ENCODE data around the gene ANGPTL2. TPM values are rescaled to one million over a fixed set of nuclear protein-coding genes. Genes with fewer than 3 reads are reported as not detected.
"Not testable (repeated sequence)": the region's sequence is repeated elsewhere in the genome, so short reads cannot be mapped to it uniquely, and the experiment has no call there.

Gene ANGPTL2, protein sequence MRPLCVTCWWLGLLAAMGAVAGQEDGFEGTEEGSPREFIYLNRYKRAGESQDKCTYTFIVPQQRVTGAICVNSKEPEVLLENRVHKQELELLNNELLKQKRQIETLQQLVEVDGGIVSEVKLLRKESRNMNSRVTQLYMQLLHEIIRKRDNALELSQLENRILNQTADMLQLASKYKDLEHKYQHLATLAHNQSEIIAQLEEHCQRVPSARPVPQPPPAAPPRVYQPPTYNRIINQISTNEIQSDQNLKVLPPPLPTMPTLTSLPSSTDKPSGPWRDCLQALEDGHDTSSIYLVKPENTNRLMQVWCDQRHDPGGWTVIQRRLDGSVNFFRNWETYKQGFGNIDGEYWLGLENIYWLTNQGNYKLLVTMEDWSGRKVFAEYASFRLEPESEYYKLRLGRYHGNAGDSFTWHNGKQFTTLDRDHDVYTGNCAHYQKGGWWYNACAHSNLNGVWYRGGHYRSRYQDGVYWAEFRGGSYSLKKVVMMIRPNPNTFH
- total RNA-seq (2014; rRNA removed; shearing (Covaris generic)), result 12.4 and 18.6 TPM in 2 replicates

DNA sequence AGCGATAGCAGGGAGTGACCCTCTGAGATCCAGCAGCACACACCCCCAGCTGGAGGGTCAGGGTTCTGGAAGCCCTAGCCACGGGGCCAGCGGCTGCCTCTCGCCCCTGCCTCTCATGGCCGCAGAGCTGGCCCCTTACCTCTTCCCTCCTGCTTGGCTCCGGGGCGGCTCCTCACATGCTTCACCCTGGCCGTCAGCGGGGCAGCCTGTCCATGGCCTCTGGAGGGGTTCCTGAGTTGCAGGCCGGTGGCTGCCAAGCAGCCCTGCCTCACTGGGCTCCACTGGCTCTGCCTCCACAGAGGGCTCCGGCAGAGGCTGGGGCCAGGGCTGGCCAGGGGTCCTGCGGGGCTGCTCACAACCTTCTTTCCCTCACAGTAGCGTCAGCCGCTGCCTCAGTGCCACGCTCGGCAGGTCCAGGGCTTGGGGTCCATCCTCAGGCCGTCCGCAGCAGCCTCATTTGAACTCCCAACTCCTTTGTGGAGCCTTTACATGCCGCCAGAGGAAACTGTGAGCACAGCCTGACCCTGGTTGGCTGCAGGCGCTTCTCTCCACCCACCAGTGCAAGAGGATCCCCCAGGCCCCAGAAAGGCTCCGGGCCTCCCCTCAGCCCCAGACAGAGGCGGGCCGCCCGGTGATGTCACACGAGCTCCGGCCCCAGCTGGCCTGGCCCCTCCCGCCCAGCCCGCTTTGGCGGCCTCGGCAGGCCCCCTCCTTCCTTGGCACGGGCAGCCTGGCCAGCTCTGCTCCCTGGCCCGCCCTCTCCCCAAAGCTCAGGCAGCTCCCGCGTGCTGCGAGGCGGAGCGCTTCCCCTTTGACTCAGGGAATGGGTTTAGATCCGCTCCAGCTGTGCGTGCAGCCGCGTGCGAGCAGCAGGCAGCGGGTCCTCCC is at the start of gene ANGPTL2:
Gene ANGPTL2 (minus strand): TSS at position 460 of the 888 bp plus-strand sequence. CDS start 13,904 bp downstream, outside the sequence.
- DNase-seq (ENCODE audit: low read depth), result peak; percentile 96

DNA sequence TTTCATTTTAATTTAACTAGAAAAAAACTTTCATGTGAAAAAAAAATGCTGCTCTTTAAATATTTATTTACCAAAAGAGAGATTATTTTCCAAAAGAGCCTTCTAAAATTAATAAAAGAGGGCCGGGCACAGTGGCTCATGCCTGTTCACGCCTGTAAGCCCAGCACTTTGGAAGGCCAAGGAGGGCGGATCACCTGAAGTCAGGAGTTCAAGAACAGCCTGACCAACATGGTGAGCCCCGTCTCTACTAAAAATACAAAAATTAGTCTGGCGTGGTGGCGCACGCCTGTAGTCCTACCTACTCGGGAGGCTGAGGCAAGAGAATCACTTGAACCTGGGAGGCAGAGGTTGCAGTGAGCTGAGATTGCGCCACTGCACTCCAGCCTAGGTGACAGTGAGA is 48.9 kb upstream of the ANGPTL2 start:
- not testable (repeated sequence) for DNase-seq (ENCODE audit: low read depth)

DNA sequence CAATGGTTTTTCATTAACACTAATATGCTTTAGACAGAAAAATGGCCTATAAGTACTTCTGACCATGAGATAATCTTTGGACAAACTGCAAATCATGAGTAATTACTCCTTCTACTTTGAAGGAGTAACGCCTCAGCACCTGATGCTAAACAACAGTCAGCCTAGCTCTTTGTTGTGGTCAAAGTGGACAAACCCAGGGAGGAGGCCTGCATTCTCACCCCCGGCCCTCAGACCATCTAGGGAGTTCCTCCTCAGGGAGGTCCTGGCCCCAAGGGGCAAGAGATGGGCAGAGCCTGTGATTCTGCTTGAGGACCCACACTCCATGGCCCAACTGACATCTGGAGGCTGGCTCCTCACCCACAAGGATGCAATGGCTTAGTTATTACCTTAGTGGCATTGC is 48.2 kb upstream of the ANGPTL2 start:
- DNase-seq (ENCODE audit: low read depth), result no peak

DNA sequence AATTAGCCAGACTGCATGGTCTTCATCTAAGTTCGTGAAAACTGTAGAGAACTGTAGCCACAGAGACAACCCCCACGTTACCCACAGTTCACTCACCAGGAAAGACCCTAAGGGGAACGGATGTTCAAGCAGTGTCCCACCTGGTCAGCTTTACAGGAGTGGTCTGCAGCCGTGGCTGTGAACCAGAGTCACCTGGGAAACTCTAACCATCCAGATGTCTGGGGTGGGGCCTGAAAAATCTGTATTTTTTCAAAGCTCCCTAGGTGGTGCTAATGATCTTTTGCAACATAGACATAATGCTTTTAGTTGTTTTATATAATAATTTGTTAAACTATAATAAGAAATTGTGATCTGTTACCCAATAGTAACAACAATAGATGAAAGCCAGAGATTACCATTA is 47.7 kb upstream of the ANGPTL2 start:
- DNase-seq (ENCODE audit: low read depth), result no peak

DNA sequence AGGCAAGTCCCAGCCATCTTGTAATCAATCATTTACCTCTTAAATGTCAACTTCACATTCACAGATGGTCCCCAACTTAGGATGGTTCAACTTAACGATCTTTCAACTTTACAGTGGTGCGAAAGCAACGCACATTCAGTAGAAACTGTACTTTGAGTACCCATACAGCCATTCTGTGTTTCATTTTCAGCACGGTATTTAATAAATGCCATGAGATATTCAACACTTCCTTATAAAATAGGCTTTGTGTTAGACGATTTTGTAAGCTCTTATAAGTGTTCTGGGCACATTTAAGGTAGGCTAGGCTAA is 47.1 kb upstream of the ANGPTL2 start:
- no peak for DNase-seq (ENCODE audit: low read depth)

DNA sequence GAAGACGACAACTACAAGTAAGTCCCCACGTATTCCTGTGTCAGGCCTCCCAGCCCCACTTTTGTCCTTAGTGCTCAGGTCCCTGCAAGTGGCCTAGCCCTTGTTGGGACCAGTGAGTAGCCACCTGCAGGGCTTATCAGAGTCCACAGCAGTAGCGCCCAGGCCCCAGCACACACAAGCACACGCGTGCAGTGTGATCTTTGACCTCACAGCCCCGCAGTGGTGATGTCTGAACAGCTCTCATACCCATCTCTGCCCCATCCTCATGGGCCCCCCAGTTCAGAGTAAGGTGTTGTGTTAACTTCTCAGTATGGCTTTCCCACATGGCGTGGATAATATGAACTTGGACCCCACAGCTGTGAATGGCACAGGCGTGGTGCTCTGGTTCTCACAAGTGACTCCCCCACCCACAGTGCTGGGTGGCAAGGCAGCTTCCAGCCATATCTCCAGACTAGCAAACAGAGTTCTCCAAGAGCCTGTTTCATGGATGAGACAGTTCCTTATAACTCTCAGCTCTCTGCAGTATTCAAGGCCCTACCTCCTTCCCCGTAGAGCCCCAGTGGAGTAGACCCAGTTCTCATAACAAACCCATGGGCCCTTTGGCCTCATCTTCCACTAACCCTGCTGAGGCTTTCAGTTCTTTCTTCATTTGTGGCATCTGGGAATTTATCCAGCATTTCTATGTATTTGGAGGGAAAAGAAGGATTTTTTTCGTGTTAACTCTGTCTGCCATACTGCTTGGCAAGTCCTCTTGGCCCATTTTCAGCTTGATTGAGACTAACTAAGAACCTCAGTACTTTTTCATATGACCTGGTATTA is 46.5 kb upstream of the ANGPTL2 start:
- no peak for DNase-seq (ENCODE audit: low read depth)

DNA sequence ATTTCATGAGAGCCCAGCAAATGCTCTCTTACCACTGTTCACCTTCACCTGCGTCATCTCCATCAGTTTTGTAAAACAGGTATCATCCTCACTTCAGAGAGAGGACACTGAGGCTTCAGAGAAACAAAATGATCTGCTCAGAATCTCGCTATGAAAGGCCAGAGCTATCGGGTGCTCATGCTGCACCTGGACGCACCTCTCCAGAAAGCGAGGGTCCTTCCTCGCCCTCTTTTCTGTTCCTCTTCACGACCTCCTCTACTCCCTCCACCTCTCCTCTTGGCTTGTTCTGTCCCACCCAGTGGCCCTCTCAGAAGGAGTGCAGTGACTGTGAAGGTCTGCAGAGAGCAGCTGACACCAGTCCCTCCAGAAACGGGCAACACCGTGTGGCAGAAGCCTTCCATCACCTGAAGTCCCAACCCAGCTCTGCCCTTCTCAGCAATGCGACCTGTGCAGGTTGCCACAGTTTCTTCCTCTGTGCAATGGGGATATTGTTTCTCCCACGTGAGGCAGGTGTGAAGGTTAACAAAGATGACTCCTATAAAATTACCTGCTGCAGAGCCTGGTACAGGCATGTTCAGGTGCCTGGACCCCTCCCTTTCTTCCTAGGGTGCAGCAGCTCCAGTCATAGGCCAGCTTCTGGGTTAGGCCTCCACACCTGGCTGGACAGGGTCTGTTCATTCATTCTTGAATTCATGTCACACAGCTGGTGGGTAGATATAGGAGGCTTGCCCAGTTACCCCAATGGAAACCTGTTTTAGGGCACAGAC is 45.3 kb upstream of the ANGPTL2 start:
- no peak for DNase-seq (ENCODE audit: low read depth)

DNA sequence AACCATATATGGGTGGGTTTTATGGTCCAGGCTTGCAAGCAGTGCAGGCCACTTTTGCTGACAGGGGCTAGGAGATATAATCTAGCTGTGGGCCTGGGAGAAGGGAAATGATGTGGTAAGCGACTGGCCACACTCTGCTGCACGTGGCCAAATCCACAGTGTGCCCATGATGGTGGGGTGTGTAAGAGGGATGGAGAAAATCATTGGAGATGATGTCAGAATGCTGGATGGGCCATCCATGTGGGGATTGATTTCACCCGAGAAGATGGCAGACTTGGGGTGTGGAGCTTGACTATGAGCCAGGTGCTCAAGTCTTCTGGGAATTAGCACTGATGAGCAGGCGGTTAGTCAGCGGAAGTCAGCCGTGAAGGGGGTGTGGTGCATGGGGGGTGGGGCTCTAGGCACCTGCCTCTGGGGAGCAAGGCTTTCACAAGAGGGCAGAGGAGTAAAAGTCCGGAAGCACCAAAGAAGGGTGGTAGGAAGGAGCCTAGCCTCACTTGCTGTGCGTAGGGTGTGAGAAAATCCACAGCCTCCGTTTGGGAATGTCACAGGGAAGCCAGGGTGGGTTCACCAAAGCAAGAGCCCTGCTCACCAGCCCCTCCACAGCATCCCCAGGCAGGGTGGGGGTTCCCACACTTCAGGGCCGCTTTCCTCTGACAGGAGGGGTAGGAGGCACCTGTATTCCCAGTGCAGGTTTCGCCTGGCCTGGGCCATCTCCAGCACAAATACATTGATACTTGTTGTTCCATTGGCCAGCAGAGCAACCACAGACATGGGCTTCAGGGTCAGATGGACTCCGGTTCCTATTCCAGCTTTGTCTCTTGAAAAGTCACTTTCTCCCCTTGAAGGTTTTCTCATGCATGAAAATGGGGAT is 44.5 kb upstream of the ANGPTL2 start:
- DNase-seq (ENCODE audit: low read depth), result peak; percentile 93

DNA sequence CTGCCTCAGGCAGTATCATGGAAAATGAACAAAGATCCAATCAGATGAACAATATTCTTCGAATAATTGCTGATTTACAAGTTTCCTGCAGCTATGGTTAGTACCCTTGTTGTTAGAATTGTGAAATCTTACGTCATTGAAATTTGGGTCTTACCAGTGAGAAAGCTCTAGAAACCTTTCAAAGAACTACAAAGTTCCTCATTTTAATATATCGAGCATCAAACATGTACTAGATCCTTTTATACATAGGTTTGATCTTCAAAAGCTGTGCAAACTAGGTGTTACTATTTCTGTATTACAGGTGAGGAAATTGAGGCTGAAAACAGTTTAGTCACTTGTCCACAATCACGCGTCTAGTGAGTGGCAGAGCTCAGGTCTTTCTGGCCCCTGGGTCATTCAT is 43.7 kb upstream of the ANGPTL2 start:
- DNase-seq (ENCODE audit: low read depth), result no peak

DNA sequence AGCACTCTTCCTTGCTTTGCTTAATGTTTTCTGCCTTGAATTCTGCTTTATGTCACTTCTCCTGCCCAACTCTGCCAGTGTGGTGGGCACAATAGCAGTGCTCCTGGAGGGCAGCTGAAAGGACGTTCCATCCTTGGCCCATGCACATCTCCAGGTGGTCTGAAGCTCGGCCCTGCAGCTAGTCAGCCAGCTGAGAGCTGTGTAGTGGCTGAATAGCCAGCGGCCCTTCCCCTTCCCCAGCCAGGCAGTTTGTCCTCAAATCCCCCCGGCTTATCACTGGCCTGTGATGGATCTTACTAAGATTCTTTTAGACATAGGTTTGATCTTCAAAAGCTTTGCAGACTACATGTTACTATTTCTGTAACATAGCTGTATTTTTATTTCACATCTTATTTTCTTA is 42.7 kb upstream of the ANGPTL2 start:
- no peak for DNase-seq (ENCODE audit: low read depth)

DNA sequence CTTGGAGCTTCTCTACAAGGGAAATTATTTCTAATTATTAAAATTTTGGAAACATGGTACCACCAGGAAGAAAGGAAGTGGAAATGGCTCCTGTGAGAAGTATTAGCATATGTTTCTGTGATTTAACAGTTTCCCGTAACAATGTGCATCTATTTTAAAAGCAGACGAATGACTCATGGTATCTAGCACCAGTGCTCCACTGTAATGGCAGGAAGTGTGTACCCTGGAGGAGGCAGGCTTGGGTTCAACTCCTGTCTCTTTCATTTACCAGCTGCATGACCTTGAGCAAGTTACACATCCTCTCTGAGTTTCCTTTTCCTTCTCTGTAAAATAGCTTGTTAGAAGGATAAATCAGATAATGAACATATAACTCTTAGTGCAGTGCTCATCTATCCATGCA is 41.0 kb upstream of the ANGPTL2 start:
- peak; percentile 86 for DNase-seq (ENCODE audit: low read depth)

DNA sequence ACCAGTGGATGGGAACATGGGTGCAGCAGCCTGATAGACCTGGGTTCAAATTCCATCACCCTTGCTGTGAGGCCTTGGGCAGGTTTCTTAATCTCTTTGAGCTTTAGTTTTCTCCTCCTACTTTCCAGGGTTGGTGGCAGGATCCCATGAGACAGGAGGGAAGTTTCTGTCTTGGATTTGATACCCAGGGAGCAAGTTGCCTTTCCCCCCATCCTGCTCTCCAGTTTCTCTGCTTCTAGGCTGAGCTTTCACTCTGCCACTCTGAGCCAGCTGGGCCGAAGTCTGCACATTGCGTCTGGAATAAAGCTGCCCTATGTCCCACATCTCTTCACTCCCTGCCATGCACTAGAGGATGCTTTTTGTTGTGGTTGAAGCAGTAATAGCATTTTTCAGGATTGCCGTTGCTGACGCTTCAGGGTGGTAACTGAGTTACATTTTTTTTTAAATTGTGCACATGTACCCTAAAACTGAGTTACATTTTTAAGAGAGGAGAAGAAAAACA is 40.5 kb upstream of the ANGPTL2 start:
- DNase-seq (ENCODE audit: low read depth), result peak; percentile 55

DNA sequence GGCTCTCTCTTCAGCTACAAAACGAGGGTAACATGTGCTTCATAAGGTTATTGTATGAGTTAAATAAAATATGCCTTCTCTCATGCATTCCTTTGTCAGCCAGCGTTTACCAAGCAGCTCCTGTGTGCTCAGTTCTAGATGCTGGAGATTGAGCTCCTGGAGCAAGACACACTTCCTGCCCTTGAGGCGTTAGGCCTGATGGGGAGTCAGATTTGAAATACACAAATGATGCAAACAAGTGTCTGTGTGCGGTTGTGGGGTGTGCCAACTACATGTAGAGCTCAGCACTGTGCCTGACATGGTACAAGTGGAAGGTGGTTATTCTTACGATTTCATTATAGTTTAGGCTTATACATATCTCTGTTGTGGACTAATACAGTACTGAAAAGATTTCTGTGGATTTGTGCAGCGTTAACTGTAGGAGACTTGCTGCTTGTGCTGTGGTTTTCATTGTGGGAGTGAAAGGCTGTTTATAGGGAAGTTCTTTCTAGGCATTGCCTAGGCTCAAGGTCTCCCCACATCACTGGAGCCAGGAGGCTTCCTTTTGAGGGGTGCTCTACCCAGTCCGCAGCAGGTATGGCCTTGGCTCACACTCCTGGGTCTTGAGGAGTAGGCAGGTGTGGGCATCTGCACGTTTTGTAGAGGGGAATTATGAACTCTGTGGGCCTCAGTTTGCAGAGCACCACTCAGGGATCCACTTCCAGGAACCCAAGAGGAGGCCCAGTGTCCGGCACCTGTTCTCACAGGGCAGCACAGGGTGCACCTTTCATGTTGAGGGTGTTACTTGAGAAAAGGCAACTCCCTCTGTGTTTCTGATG is 39.8 kb upstream of the ANGPTL2 start:
- peak; percentile 44 for DNase-seq (ENCODE audit: low read depth)

DNA sequence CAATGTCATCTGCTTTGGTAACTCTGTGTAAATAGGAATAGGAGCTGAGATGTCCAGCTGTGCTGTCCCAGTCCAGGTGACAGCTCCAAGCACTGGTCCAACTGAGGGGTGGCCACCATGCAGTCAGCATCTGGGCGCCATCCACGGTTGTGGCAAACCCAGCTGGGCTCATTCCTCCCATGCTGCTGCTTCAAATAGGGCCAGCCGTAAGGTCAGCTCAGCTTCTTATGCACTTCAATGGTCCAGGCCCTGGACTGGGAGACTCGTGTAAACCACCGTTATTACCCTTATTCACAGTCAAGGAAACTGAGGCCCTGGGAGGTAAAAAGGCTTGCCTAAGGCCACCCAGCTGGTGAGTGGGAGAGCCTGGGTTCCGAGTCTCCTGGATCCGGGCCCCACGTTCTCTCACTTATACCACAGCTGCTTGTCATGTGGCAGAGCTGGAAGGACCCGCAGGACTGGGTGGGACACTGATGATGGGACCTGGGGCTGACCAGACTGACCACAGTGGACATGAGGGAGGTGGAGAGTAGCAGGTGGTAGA is 38.7 kb upstream of the ANGPTL2 start:
- DNase-seq (ENCODE audit: low read depth), result no peak

DNA sequence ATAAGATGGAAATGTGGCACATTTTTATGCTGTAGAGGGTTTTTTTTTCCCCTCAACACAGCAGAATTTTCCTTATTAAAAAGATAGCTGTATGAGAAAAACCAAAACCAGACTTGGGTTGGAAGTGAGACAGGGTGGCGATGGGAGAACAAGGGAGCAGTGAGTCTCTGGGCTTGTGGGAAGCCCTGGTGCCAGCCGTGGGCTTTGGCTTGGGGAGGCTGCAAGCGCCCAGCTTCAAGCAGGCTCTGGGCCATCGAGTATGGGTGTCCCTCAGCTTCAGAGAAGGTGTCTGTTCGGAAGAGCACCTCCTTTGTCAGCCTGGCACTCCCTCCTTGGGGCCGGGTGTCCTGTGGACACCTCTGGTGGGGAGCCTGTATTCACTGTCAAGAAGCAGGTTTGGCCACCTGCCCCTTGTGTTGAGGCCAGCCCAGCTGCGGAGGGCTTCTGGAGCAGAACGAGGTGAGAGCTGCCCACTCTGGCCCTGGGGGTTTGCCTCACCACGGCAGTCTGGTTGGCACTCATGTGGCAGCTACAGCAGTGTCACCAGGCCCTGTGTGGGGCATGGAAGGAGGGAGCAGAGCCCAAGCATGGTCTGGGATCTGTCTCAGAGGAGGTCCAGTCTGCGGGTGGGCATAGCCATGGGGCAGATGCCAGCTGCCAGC is 37.6 kb upstream of the ANGPTL2 start:
- DNase-seq (ENCODE audit: low read depth), result no peak

DNA sequence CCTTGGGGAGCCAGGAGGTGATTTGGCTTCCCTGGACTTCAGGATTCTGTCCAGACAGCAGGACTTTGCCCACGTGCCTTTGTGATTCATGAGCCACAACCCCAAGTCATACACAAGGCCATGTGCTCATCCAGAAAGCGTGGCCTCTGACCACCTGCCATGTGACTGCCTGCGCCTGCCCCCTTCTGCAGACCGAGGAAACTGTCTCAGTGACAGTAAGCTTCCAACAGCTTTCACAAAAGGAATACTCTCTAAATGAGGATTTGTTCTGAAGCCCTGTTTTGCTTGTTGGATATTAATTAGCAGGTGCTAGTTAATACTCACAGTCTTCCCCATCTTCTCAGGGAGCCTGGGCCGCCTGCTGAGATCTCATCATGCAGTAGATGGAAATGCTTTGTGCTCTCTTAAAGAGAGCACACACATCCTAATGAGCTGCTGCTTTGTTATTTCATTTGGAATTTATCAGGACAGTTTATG is 36.9 kb upstream of the ANGPTL2 start:
- DNase-seq (ENCODE audit: low read depth), result peak; percentile 95

DNA sequence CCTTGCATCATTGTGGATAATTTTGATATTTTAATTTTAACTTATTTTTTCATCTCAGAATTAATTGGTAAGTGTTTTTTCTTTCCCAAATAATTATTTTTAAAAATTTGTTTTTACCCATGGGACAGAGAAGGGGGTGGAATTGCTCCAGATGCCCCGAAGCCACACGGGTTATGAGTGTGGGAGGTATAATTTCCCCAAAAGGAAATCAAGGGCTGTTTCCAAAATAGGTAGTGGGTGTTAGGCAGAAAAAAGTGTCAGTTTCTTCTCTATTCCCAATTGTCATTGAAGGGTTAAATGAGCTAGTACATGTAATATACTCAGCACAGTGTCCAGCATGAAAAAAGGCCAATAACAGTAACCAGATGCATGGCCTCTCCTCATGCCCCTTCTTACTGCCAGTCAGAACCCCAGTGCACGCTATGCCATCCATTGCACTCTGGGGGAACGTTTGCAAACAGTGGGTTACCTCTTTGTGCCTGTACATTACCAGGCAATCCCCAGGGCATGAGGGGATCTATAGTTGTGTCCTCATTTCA is 36.4 kb upstream of the ANGPTL2 start:
- DNase-seq (ENCODE audit: low read depth), result no peak
